ENCODE data around the gene PVALB. TPM values are rescaled to one million over a fixed set of nuclear protein-coding genes. Genes with fewer than 3 reads are reported as not detected.

Gene PVALB
- total and polyA plus RNA-seq, 3 experiments from 2014 or later, result not detected

DNA sequence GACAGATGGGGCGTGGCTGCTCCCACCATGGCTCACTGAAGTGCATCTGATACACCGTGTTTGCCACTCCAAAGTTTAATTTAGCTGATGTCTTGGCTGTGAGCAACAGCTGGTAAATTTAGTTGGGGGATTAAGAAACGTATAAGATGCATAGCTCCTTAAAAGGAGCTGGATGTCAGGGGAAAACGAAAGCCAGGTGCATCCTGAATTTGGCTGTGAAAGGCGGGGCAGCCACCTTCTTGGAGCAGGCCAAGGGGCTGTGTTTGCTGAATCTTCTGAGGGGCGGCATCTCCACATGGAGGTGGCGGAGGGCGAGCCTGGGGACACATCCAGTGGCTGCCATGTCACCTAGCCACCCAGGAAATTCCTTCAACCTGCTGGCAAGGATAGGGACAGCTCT is 23.3 kb upstream of the PVALB start:
- no peaks in the 10 kb centered on the region for H3K4me1 ChIP-seq (ENCODE audit: insufficient read depth, low read length)
- Mint-ChIP-seq H3K36me3 (peaks cover 0 to 15% (median 0%) of the 10 kb centered on the region in 3 donors), H3K9me3 (peaks cover 0 to 11% (median 4%) of the 10 kb centered on the region in 5 donors), H3K27me3 (peaks cover 19 to 71% of the 10 kb centered on the region in 2 donors), H3K4me1 (no peaks in the 10 kb centered on the region), H3K27ac (no peak overlapping the region), H3K4me3 (no peak overlapping the region)
- H3K27me3 ChIP-seq (ENCODE audit: insufficient read depth, low read length, poor library complexity, severe bottlenecking), result no peaks in the 10 kb centered on the region
- CTCF ChIA-PET, result interaction anchor here (1.2 kb wide), 1 partner anchor 13 kb away, joined by 3 read pairs; no protein-coding TSS in a partner anchor
- H3K36me3 ChIP-seq (ENCODE audit: insufficient read depth, low read length), result no peaks in the 10 kb centered on the region
- DNase-seq, result no peak
- no peak overlapping the region for H3K4me3 ChIP-seq (ENCODE audit: low read length)
- H3K9me3 ChIP-seq (ENCODE audit: low read length), result no peaks in the 10 kb centered on the region
- no peak overlapping the region for H3K27ac ChIP-seq (ENCODE audit: low read depth, low read length)
- POLR2A ChIA-PET, result no interaction called here

DNA sequence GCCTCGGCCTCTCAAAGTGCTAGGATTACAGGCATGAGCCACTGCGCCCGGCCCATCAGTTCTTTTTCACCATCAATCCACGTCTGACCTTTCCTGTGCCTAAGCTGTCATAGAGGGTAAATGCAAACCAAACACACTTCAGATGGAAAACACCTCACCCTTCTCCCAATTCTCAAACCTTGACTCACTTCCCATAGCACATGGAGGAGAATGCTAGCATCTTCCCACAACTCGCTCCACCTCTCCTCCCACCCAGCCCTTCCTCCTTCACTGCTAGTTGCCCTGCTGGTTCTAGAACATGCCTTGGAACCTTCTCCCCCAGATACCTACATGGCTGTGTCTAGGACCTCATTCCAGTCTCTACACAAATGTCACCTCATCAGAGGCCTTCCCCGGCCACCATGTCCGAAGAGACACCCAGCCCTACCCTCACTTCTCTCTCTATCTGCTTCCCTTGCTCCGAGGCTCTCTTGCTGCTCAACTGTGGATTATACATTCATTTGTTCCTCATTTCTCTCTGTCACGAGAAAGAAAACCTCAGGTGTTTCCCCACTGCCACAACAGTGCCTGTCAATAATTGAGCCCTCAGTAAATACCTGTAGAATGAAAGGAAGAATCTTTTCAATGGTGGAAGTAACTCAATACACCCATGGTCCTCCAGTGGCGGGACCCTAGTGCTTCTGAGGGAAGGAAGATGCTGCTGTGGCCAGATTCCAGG is 22.7 kb upstream of the PVALB start:
- H3K27ac ChIP-seq (ENCODE audit: low read depth, low read length), result no peak overlapping the region
- no peaks in the 10 kb centered on the region for H3K27me3 ChIP-seq (ENCODE audit: insufficient read depth, low read length, poor library complexity, severe bottlenecking)
- Mint-ChIP-seq H3K4me3 (no peak overlapping the region), H3K9me3 (peaks cover 0 to 11% (median 4%) of the 10 kb centered on the region in 5 donors), H3K4me1 (no peaks in the 10 kb centered on the region), H3K27me3 (peaks cover 17 to 69% of the 10 kb centered on the region in 2 donors), H3K36me3 (peaks cover 0 to 15% (median 0%) of the 10 kb centered on the region in 3 donors), H3K27ac (no peak overlapping the region)
- H3K36me3 ChIP-seq (ENCODE audit: insufficient read depth, low read length), result no peaks in the 10 kb centered on the region
- H3K4me3 ChIP-seq (ENCODE audit: low read length), result no peak overlapping the region
- ChIA-PET CTCF (no interaction called here), POLR2A (no interaction called here)
- no peaks in the 10 kb centered on the region for H3K9me3 ChIP-seq (ENCODE audit: low read length)
- H3K4me1 ChIP-seq (ENCODE audit: insufficient read depth, low read length), result no peaks in the 10 kb centered on the region
- DNase-seq, result no peak

DNA sequence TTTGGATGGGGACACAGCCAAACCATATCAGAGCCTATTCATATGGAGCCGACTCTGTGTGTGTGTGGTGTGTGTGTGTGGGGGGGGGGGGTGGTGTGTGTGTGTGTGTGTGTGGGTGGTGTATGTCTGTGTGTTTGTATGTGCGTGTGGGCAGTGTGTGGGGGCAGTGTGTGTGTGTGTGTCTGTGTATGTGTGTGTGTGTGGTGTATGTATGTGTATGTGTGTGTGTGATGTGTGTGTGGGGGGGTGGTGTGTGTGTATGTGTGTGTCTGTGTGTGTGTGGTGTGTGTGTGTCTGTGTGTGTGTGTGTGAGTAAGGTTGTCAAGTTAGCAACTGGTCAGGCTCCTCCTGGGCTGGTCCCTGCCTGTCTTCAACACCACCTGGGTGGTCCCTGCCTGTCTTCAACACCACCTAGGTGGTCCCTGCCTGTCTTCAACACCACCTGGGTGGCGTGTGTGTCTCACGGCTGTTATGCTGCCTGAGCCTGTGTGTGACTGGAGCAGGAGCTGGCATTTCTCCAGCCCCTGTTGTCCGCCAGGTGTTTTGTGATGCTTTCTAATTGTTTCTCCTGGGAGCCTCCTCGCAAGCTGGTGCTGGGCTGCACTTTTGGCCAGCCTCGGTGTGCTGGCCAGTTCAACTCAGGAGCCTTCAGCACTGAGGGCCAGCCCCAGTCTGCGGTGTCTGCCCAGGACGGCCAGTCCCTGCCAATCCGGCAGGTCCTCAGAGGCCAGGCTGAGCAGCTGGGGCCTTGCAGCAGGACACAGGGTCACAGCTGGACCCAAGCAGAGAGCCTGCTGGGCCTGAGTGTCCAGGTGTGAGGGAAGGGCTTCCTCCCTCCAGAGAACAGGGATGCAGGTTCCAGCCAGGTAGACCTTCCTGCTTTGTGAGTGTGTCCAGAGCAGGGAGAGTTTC is 21.5 kb upstream of the PVALB start:
- ChIA-PET POLR2A (no interaction called here), CTCF (no interaction called here)
- H3K27ac ChIP-seq (ENCODE audit: low read depth, low read length), result no peak overlapping the region
- H3K4me3 ChIP-seq (ENCODE audit: low read length), result no peak overlapping the region
- H3K9me3 ChIP-seq (ENCODE audit: low read length), result no peaks in the 10 kb centered on the region
- no peak for DNase-seq
- no peaks in the 10 kb centered on the region for H3K4me1 ChIP-seq (ENCODE audit: insufficient read depth, low read length)
- peaks cover 0 to 11% (median 4%) of the 10 kb centered on the region in 5 donors for H3K9me3 Mint-ChIP-seq
- no peaks in the 10 kb centered on the region for H3K27me3 ChIP-seq (ENCODE audit: insufficient read depth, low read length, poor library complexity, severe bottlenecking)
- H3K27me3 Mint-ChIP-seq, result peaks cover 10 to 63% of the 10 kb centered on the region in 2 donors
- peaks cover 0 to 15% (median 0%) of the 10 kb centered on the region in 3 donors for H3K36me3 Mint-ChIP-seq
- H3K36me3 ChIP-seq (ENCODE audit: insufficient read depth, low read length), result no peaks in the 10 kb centered on the region
- H3K4me1 Mint-ChIP-seq, result no peaks in the 10 kb centered on the region
- H3K27ac Mint-ChIP-seq, result no peak overlapping the region
- no peak overlapping the region for H3K4me3 Mint-ChIP-seq

DNA sequence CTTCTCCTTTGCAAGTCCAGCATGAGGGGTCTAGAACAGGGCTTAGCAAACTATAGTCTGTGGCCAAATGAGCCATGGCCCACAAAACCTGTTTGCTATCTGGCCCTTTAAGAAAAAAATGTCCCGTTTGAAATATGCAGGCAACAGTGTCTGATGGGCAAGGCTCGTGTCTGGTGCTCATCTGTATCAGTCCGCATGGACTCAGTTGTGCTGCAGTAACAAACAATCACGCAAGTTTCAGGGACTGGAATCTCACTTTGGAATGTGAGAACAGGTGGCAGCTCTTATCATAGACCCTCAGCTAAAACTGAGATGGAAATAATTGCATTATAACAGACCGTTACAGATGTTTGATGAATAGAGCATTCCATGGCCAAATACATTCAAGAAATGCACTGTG is 19.1 kb upstream of the PVALB start:
- Mint-ChIP-seq H3K4me1 (peaks cover 3 to 8% (median 4%) of the 10 kb centered on the region in 3 donors), H3K27me3 (peaks cover 15 to 57% of the 10 kb centered on the region in 2 donors), H3K9me3 (peaks cover 0 to 9% (median 4%) of the 10 kb centered on the region in 5 donors), H3K27ac (no peak overlapping the region), H3K36me3 (peaks cover 0 to 11% (median 0%) of the 10 kb centered on the region in 3 donors), H3K4me3 (no peak overlapping the region)
- no peaks in the 10 kb centered on the region for H3K36me3 ChIP-seq (ENCODE audit: insufficient read depth, low read length)
- peaks cover 6% of the 10 kb centered on the region for H3K4me1 ChIP-seq (ENCODE audit: insufficient read depth, low read length)
- ChIA-PET CTCF (interaction anchor here (0.7 kb wide), 1 partner anchor 26 kb away, joined by 4 read pairs; no protein-coding TSS in a partner anchor), POLR2A (no interaction called here)
- H3K27ac ChIP-seq (ENCODE audit: low read depth, low read length), result no peak overlapping the region
- DNase-seq, result no peak
- no peaks in the 10 kb centered on the region for H3K27me3 ChIP-seq (ENCODE audit: insufficient read depth, low read length, poor library complexity, severe bottlenecking)
- H3K4me3 ChIP-seq (ENCODE audit: low read length), result no peak overlapping the region
- no peaks in the 10 kb centered on the region for H3K9me3 ChIP-seq (ENCODE audit: low read length)

DNA sequence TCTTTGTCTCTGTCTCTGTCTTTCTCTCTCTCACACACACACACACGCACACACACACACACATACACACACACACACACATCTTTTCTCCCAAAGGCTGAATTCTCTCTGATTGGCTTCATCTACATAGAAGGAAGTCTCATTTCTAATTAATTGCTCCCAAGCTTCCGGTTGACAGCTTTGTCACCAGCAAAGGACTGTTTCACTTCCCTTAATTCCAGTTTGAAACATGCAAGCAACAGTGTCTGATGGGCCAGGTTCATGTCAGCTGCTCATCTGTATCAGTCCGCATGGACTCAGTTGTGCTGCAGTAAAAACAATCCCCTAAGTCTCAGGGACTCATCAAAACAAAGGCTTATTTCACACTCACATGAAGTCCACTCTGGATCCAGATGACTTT is 16.2 kb upstream of the PVALB start:
- no peak for DNase-seq
- H3K27ac Mint-ChIP-seq, result no peak overlapping the region
- Histone ChIP-seq H3K27ac (ENCODE audit: low read depth, low read length) (no peak overlapping the region), H3K9me3 (ENCODE audit: low read length) (no peaks in the 10 kb centered on the region), H3K4me1 (ENCODE audit: insufficient read depth, low read length) (peaks cover 16% of the 10 kb centered on the region), H3K4me3 (ENCODE audit: low read length) (no peak overlapping the region), H3K27me3 (ENCODE audit: insufficient read depth, low read length, poor library complexity, severe bottlenecking) (no peaks in the 10 kb centered on the region), H3K36me3 (ENCODE audit: insufficient read depth, low read length) (no peaks in the 10 kb centered on the region)
- ChIA-PET POLR2A (no interaction called here), CTCF (interaction anchor here (2.3 kb wide), 1 partner anchor 24 kb away, joined by 6 read pairs; no protein-coding TSS in a partner anchor)
- H3K4me3 Mint-ChIP-seq, result peak overlapping the region in 1 of 7 donors; percentile 49
- peaks cover 0 to 5% (median 4%) of the 10 kb centered on the region in 5 donors for H3K9me3 Mint-ChIP-seq
- peaks cover 0 to 5% (median 0%) of the 10 kb centered on the region in 3 donors for H3K36me3 Mint-ChIP-seq
- H3K4me1 Mint-ChIP-seq, result peaks cover 12 to 24% (median 21%) of the 10 kb centered on the region in 3 donors
- peaks cover 14 to 66% of the 10 kb centered on the region in 2 donors for H3K27me3 Mint-ChIP-seq

DNA sequence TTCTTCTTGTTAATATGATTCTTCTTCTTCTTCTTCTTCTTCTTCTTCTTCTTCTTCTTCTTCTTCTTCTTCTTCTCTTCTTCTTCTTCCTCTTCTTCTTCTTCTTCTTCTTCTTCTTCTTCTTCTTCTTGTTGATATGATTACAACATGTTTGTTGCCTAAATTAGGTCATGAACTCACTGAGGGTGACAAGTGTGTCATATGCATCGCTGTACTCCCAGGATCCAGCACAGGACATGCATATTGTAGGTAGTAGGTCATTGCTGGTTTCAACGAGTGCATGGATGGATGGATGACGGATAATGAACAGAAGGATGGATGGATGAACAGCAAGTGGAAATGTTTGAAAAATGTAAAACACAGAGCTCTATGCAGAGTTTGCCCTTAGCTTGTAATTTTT is 14.9 kb upstream of the PVALB start:
- no peaks in the 10 kb centered on the region for H3K36me3 ChIP-seq (ENCODE audit: insufficient read depth, low read length)
- Mint-ChIP-seq H3K27ac (no peak overlapping the region), H3K36me3 (no peaks in the 10 kb centered on the region), H3K9me3 (no peaks in the 10 kb centered on the region), H3K4me1 (peaks cover 12 to 24% (median 21%) of the 10 kb centered on the region in 3 donors), H3K27me3 (peaks cover 15 to 60% of the 10 kb centered on the region in 2 donors), H3K4me3 (no peak overlapping the region)
- no peak overlapping the region for H3K27ac ChIP-seq (ENCODE audit: low read depth, low read length)
- no peaks in the 10 kb centered on the region for H3K9me3 ChIP-seq (ENCODE audit: low read length)
- peaks cover 16% of the 10 kb centered on the region for H3K4me1 ChIP-seq (ENCODE audit: insufficient read depth, low read length)
- no peak for DNase-seq
- H3K27me3 ChIP-seq (ENCODE audit: insufficient read depth, low read length, poor library complexity, severe bottlenecking), result no peaks in the 10 kb centered on the region
- H3K4me3 ChIP-seq (ENCODE audit: low read length), result no peak overlapping the region
- ChIA-PET POLR2A (no interaction called here), CTCF (interaction anchor here (1.1 kb wide), 1 partner anchor 24 kb away, joined by 3 read pairs; no protein-coding TSS in a partner anchor)

DNA sequence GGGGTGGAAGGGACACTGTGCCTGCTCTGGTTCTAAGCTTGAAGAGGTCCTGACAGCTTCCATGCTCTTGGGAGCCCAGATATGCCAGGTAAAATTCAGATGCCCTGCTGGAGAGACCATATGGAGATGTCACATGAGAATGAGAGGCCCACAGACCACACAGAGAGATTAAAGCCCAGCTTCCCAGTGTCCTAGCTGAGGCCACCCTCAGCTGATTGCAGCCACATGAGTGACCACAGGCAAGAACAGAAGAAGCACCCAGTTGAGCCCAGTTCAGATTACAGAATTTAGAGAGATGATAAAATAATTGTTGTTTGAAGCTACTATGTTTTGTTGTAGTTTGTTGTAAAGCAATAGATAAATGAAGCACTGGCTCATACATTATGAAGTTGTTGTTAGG is 14.4 kb upstream of the PVALB start:
- H3K4me3 Mint-ChIP-seq, result no peak overlapping the region
- ChIA-PET CTCF (interaction anchor here (1.1 kb wide), 1 partner anchor 25 kb away, joined by 3 read pairs; no protein-coding TSS in a partner anchor), POLR2A (no interaction called here)
- Histone ChIP-seq H3K4me1 (ENCODE audit: insufficient read depth, low read length) (peaks cover 16% of the 10 kb centered on the region), H3K4me3 (ENCODE audit: low read length) (no peak overlapping the region), H3K27me3 (ENCODE audit: insufficient read depth, low read length, poor library complexity, severe bottlenecking) (no peaks in the 10 kb centered on the region), H3K27ac (ENCODE audit: low read depth, low read length) (no peak overlapping the region), H3K36me3 (ENCODE audit: insufficient read depth, low read length) (no peaks in the 10 kb centered on the region), H3K9me3 (ENCODE audit: low read length) (no peaks in the 10 kb centered on the region)
- no peak overlapping the region for H3K27ac Mint-ChIP-seq
- H3K27me3 Mint-ChIP-seq, result peaks cover 15 to 57% of the 10 kb centered on the region in 2 donors
- no peaks in the 10 kb centered on the region for H3K9me3 Mint-ChIP-seq
- DNase-seq, result no peak
- peaks cover 12 to 24% (median 21%) of the 10 kb centered on the region in 3 donors for H3K4me1 Mint-ChIP-seq
- H3K36me3 Mint-ChIP-seq, result no peaks in the 10 kb centered on the region

DNA sequence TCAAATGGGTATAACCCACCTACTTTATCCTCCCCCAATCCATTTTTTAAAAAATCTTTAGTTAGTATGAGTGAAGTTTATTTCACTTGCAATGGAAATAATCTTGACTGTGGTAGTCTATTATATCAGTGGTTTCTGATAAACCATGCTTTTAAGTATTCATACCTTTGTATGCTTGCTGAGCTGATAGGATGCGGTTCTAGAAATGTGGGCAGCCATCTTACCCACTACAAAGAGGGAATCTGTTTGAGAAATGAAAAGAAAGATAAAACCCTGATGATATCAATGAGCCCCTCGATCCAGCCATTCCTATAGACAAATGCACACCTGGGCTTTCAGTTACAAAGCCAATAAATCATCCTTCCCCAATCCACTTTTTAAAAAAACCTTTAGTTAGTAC is 13.8 kb upstream of the PVALB start:
- Histone ChIP-seq H3K4me1 (ENCODE audit: insufficient read depth, low read length) (peaks cover 16% of the 10 kb centered on the region), H3K4me3 (ENCODE audit: low read length) (no peak overlapping the region), H3K27me3 (ENCODE audit: insufficient read depth, low read length, poor library complexity, severe bottlenecking) (no peaks in the 10 kb centered on the region), H3K36me3 (ENCODE audit: insufficient read depth, low read length) (no peaks in the 10 kb centered on the region), H3K27ac (ENCODE audit: low read depth, low read length) (no peak overlapping the region), H3K9me3 (ENCODE audit: low read length) (no peaks in the 10 kb centered on the region)
- CTCF ChIA-PET, result no interaction called here
- Mint-ChIP-seq H3K27ac (peak overlapping the region in 1 of 8 donors; percentile 4), H3K9me3 (no peaks in the 10 kb centered on the region), H3K4me1 (peaks cover 12 to 24% (median 21%) of the 10 kb centered on the region in 3 donors), H3K36me3 (no peaks in the 10 kb centered on the region), H3K4me3 (peak overlapping the region in 2 of 7 donors; percentile 0 to 9), H3K27me3 (peaks cover 18 to 55% of the 10 kb centered on the region in 2 donors)
- POLR2A ChIA-PET, result no interaction called here
- DNase-seq, result peak in 2 of 5 donors; percentile 21 to 30
